SW 1271 (cell line): ENCODE measurements around the gene RPTN.
A peak's percentile ranks its signal among the peaks of the same experiment; 100 is the strongest.

Source experiments
- DNase-seq, 2 experiments: peaks; one replicate each; lab custom pipeline; 2025; lab: John Stamatoyannopoulos, UW

RPTN gene, protein sequence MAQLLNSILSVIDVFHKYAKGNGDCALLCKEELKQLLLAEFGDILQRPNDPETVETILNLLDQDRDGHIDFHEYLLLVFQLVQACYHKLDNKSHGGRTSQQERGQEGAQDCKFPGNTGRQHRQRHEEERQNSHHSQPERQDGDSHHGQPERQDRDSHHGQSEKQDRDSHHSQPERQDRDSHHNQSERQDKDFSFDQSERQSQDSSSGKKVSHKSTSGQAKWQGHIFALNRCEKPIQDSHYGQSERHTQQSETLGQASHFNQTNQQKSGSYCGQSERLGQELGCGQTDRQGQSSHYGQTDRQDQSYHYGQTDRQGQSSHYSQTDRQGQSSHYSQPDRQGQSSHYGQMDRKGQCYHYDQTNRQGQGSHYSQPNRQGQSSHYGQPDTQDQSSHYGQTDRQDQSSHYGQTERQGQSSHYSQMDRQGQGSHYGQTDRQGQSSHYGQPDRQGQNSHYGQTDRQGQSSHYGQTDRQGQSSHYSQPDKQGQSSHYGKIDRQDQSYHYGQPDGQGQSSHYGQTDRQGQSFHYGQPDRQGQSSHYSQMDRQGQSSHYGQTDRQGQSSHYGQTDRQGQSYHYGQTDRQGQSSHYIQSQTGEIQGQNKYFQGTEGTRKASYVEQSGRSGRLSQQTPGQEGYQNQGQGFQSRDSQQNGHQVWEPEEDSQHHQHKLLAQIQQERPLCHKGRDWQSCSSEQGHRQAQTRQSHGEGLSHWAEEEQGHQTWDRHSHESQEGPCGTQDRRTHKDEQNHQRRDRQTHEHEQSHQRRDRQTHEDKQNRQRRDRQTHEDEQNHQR

DNA sequence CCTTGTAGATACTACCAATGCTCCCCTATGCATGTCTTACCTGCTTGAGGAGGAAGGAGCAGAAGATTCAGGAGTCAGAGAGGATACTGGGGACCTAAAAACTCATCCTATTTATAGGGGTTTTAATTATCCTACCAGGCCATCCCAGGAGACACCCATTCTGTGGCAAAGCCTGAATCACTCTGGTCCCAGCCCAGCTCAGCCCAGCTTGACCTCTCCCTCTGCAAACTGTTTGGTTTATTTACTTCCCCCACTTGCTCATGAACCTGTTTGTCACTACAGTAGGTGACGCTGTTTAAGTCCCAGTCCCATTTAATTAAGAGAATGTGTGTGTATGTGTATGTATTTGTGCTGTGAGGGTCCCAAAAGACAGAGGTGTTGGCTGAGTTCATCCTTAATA, at the start of gene RPTN:
TSS of gene RPTN (minus strand) at position 85 of the 400 bp plus-strand sequence. CDS start 1,339 bp downstream, outside the sequence.
- DNase-seq, result no peak

- DNase-seq, result no peak
These were observed 40.0 kb upstream of the RPTN start for GRCh38 chr1:152198982-152199381.

GRCh38 chr1:152197361-152197941, 38.4 kb upstream of the RPTN start:
- DNase-seq, result no peak

GRCh38 chr1:152191711-152192110, 32.7 kb upstream of the RPTN start:
- DNase-seq, result no peak

DNA sequence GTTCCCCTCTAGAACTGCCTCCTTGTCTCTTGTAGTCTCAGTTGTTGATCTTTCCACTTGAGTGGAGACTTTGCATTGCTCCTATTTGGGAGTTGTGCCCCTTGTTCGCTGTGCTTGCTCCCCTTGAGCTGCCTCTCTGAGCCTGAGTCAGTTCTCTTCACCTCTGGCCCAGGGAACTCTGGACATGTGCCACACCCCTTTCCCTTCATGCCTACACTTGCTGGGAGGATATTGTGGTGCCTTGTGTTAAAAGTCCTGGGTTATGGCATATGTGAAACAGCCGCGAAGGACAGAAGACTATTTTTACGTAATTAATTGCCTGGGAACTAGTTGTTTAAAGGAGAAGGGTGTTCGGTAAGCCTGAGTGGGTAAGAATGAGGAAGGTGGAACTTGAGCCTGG, 32.2 kb upstream of the RPTN start:
- DNase-seq, result no peak

GRCh38 chr1:152190589-152190988, 31.6 kb upstream of the RPTN start:
- no peak for DNase-seq

DNA sequence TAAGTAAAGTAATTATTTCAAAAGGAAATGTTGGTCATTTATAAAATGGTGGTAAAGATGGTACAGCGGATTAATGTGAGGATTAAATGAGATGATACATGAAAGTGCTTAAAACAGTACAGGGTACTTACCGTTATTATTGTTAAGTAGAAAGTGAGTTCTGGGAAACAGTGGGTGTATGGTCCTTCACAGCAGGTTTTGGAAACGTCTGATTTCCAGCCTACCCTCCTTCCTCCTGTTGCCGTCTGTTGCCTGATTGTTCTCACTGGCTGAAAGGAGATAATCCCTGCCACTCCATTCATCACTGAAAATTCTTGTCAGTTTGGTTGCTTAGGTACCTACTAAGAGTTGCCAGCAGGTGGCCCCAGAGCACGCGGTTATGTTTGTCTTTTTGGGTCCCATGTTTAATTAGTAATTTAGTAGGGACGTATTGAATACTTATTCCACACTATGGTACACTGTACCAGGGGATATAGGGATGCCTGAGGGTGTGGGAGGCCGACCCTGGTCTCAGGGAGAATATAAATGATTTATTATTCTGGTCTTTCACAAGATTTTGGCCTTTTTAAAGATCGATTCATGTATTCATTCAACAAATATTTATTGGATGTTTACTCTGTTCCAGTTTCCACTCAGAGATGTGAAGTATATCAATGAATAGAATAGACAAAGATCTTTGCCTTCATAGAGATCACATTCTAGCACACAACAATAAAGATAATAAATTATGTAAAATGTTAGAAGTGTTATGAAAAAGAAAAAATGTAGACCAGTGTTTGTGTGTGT, 30.8 kb upstream of the RPTN start:
- DNase-seq, result peak; percentile 30 to 75

- DNase-seq, result peak in 1 of 2 experiments; percentile 76
These were observed 29.9 kb upstream of the RPTN start for GRCh38 chr1:152188673-152189591.

DNA sequence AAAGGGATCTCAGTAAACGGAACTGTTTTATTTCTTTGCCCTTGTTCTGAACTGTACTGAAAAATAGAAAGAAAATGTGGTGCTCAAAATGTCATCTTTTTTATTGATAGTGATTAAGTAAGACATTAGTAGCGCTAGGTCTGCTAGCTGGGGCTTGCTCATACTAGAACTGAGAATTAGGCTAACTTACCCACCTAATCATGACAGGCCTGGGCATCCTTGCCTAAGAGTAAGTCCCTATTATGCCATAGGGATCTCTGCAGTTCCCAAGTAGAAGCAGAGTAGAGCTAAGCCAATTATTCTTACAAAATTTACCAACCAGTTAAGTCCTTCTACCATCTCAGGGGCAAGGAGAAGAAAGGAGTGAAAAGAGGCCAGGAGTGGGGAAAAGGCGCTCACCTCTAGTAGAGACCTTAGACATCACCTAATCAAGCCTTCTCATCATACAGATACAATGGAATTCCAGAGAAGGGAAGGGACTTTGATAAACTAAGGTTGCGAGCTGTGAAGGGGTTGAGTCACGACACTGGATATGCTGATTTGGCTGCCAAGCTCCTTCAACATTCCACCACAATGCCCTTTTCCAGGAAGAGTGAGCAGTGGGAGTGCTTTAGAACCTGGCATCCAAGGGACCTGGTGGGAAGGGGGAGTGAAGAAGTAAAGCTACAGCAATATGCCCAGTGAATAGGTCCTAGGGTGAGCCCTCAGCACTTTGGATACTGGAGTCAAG, 27.7 kb upstream of the RPTN start:
- no peak for DNase-seq

GRCh38 chr1:152185544-152186391, 26.7 kb upstream of the RPTN start:
- DNase-seq, result peak in 1 of 2 experiments; percentile 78

DNA sequence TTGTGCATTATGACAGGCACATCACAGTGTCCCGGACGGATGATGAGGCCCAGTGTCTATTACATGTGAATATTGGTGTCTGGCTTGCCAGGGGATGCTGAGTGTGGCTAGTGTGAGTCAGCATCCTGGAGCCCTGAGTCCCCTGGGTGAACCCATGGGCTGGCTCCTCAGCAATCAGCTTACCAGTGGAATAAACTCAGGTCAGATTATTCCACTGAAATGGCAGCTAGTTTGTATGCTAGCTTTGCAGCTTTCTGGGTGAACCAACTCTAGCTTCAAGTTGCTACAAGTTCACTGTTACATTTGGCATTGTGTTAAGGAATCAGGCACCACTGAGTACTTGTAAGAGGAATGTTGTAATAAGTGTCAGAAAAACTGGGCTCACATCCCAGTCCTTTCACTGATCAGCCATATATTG, 23.9 kb upstream of the RPTN start:
- DNase-seq, result peak in 1 of 2 experiments; percentile 54

GRCh38 chr1:152182431-152182830, 23.4 kb upstream of the RPTN start:
- peak in 1 of 2 experiments; percentile 16 for DNase-seq

DNA sequence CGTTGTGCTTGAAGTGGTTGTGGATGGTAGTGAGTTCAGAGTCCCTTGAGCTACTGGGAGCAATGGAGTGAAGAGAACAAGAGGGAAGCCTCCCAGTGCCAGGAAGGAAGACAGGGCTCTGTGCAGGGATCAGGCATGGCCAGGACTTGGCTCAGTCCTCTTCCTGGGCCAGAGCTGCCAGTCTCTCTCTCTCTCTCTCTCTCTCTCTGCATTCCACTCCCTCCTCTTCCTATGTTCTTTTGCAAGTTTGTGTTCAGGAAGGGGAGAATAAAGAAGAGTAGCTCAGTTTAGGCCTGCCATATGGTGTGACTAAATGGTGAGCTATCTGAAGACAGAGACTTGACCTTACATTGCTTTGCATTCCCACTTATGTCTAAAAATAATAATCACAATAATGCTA, 20.5 kb upstream of the RPTN start:
- no peak for DNase-seq

DNA sequence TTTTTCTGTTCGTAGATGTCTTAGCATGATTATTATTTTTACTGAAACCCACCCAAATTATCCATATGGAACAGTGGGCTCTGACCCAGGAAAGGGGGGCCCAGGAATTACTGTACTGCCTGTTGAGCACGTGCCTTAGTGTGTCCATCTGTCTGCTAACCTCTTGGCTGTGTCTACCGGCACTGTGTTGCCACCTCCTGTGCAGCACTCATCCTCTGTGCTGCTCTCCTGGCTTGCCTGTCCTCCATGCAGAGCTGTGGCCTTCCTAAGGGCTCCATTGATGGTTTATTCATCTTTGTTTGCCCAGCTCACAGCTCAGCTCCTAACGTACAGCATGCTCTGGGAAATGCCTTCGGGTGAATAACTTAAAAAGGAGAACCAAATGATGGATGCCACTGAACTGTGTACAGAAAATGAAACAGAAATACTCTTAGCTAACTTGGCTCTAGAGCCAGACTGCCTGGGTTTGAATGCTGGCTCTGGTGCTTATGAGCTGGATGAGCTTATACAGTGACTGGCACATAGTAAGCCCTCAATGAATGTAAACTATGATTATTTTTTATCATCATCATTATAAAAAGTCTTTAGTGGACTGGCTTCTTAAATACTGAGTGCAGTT, 11.4 kb upstream of the RPTN start:
- no peak for DNase-seq

GRCh38 chr1:152169366-152170025, 10.5 kb upstream of the RPTN start:
- no peak for DNase-seq

DNA sequence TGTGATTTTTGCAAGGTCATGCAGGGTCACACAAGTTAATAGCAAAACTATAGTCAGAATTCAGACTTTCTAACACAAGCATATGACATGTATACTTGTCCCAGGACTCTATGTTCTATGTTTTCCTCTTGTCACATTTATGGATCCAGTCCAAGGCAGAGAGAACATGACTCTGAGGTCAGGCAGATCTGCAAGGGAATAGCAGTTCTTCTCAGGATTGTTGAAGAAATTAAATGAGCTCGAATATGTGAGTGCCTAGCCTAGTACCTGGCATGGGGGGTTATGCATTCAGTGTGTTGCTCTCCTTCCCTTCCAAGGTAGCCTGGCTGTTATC, 9.5 kb upstream of the RPTN start:
- DNase-seq, result no peak

DNA sequence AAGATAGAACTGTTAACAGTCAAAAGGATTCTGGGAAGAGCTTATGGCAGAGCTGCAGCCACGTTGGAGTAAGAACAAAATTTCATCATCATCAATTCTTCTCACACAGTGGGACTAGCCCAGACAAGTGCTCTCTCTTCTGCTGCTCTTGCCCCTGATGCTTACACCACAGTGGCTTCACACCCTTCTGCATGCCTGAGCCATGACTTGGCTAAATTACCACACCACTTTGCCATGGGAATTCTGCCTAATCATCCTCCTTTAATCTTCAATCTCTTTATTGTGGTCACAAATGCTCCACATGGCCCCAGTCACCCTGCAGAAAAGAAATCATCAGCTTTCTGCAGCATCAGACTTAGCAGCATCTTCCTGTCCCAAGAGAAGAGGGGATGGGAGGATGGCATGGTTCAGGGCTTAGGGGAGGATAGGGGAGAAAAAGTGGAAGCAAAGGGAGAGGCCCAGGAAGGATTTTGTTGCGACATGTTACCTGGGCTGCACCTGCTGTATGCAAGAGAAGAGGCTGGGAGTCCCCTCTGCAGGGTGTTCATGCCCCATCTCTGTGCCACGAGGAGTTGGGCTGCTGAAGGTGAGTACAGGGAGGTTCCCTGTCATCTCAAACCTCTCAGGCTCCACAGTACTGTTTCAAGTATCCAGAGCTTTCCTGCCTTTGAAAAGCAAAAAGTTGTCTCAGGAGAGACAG, 9.0 kb upstream of the RPTN start:
- peak; percentile 51 to 72 for DNase-seq

GRCh38 chr1:152166966-152167365, 7.9 kb upstream of the RPTN start:
- DNase-seq, result no peak
